Fibroblast of lung (primary cell): ENCODE data around the gene PPIA. TPM values are rescaled to one million over a fixed set of nuclear protein-coding genes. Genes with fewer than 3 reads are reported as not detected.

Source experiments
- DNase-seq, 2 donors: peaks; one replicate each; pipeline versions ENCODE4 v3.0.0 to v3.0.0-alpha.2; 2010; ENCODE audit warnings: low read depth in 2 of 2
- H2AFZ ChIP-seq: 2 replicates; pipeline ENCODE4 v1.5.1; 2012; ENCODE audit warnings: low read length, control low read depth, inconsistent platforms
- H3K27ac ChIP-seq: 2 replicates; pipeline ENCODE4 v1.5.1; 2011; ENCODE audit warnings: low read length, control low read depth; ENCODE audit not compliant: insufficient read depth
- H3K27me3 ChIP-seq: 2 replicates; pipeline ENCODE4 v1.5.1; 2011; ENCODE audit warnings: mild to moderate bottlenecking, low read length; ENCODE audit not compliant: control insufficient read depth, insufficient read depth
- H3K36me3 ChIP-seq: 2 replicates; pipeline ENCODE4 v1.5.1; 2011; ENCODE audit warnings: low read length; ENCODE audit not compliant: control insufficient read depth, insufficient read depth
- H3K4me1 ChIP-seq: 2 replicates; pipeline ENCODE4 v1.5.1; 2011; ENCODE audit warnings: low read length; ENCODE audit not compliant: control insufficient read depth, insufficient read depth; ENCODE audit errors: extremely low read depth
- H3K4me2 ChIP-seq: 2 replicates; pipeline ENCODE4 v1.5.1; 2011; ENCODE audit warnings: low read length, control low read depth; ENCODE audit not compliant: insufficient read depth; ENCODE audit errors: extremely low read depth
- H3K4me3 ChIP-seq, 4 experiments: fragments of 200-600 bp in 1 of 4; sonication (generic) in 1 of 4; replicated peaks in 1 of 4; 2 replicates each; pipeline ENCODE4 v1.5.1; 2011 to 2016; ENCODE audit warnings: low read length in 4 of 4, low read depth in 3 of 4, mild to moderate bottlenecking in 3 of 4, control low read depth in 2 of 4, inconsistent platforms in 1 of 4, mixed read lengths in 1 of 4; ENCODE audit not compliant: insufficient read depth in 1 of 4; ENCODE audit errors: control extremely low read depth in 1 of 4
- H3K79me2 ChIP-seq: 2 replicates; pipeline ENCODE4 v1.5.1; 2012; ENCODE audit warnings: mild to moderate bottlenecking, low read length, inconsistent platforms; ENCODE audit not compliant: control insufficient read depth, insufficient read depth
- H3K9ac ChIP-seq: 2 replicates; pipeline ENCODE4 v1.5.1; 2011; ENCODE audit warnings: mild to moderate bottlenecking, low read length, control low read depth; ENCODE audit not compliant: insufficient read depth
- H3K9me3 ChIP-seq: 2 replicates; pipeline ENCODE4 v1.5.1; 2012; ENCODE audit warnings: low read depth, low read length; ENCODE audit not compliant: control insufficient read depth, insufficient read depth
- H4K20me1 ChIP-seq: 2 replicates; pipeline ENCODE4 v1.5.1; 2011; ENCODE audit warnings: low read length; ENCODE audit not compliant: control insufficient read depth, insufficient read depth; ENCODE audit errors: extremely low read depth
- CTCF ChIP-seq, 2 donors: IDR thresholded peaks in 1 of 2; conservative IDR thresholded peaks in 1 of 2; 1 replicate in 1 of 2; 2 replicates in 1 of 2; pipeline ENCODE4 v1.5.1; 2011 to 2012; ENCODE audit warnings: low read length in 2 of 2, control low read depth in 1 of 2, inconsistent platforms in 1 of 2, low read depth in 1 of 2, mild to moderate bottlenecking in 1 of 2
- EZH2 ChIP-seq: IDR thresholded peaks from 2 replicates; pipeline ENCODE4 v1.5.1; 2012; ENCODE audit warnings: low read length, control low read depth, mild to moderate bottlenecking; ENCODE audit errors: missing control alignments
- polyA plus RNA-seq, 2 donors: library from polyadenylated mRNA; depleted of rRNA in 1 of 2; stranded (reverse) in 1 of 2; unstranded in 1 of 2; fragments of >200 nt; gene quantifications; 2 replicates each; pipeline ENCODE4 v1.2.1, GENCODE V29; 2011 to 2012; ENCODE audit warnings: missing spikeins in 1 of 2
- total RNA-seq: library from RNA; depleted of rRNA; stranded (reverse); fragments of >200 nt; gene quantifications from 2 replicates; pipeline ENCODE4 v1.2.1, GENCODE V29; 2014

Gene PPIA
- total and polyA plus RNA-seq, 2 donors (not counting 1 experiment from before 2014, with no cell fraction given) = 1,161 to 7,057 TPM

- no peaks in the 10 kb centered on the region for H3K36me3 ChIP-seq
These were observed 9.4 kb upstream of the PPIA start for GRCh38 chr7:44787041-44787440.

GRCh38 chr7:44787762-44788161 lies 8.7 kb upstream of the PPIA start:
- Histone ChIP-seq H4K20me1 (no peaks in the 10 kb centered on the region), H3K4me2 (no peak overlapping the region), H3K27me3 (no peaks in the 10 kb centered on the region), H3K4me3 (no peak overlapping the region), H3K4me1 (no peaks in the 10 kb centered on the region), H3K79me2 (no peaks in the 10 kb centered on the region), H3K36me3 (no peaks in the 10 kb centered on the region), H3K9me3 (no peaks in the 10 kb centered on the region), H2AFZ (no peak overlapping the region), H3K27ac (no peak overlapping the region), H3K9ac (no peak overlapping the region)
- no peak for DNase-seq
- TF ChIP-seq CTCF (conservative IDR thresholded peaks at IDR 0.05 in 1 of 2, IDR thresholded peaks at IDR 0.05 in 1 of 2; ENCODE audit: low read depth in 1 of 2, low read length in 2 of 2) (no peak), EZH2 (no peak)

More at GRCh38 chr7:44787041-44787440, 9.4 kb upstream of the PPIA start:
- H3K79me2 ChIP-seq = no peaks in the 10 kb centered on the region
- no peaks in the 10 kb centered on the region for H3K4me1 ChIP-seq
- H4K20me1 ChIP-seq = no peaks in the 10 kb centered on the region
- H3K4me2 ChIP-seq = no peak overlapping the region
- H3K27me3 ChIP-seq = no peaks in the 10 kb centered on the region
- no peak overlapping the region for H3K9ac ChIP-seq
- H2AFZ ChIP-seq = no peak overlapping the region
- no peak overlapping the region for H3K27ac ChIP-seq
- H3K4me3 ChIP-seq = no peak overlapping the region
- H3K9me3 ChIP-seq = no peaks in the 10 kb centered on the region
- TF ChIP-seq EZH2 (no peak), CTCF (conservative IDR thresholded peaks at IDR 0.05 in 1 of 2, IDR thresholded peaks at IDR 0.05 in 1 of 2; ENCODE audit: low read depth in 1 of 2, low read length in 2 of 2) (no peak)
- no peak for DNase-seq

- DNase-seq = no peak
- no peaks in the 10 kb centered on the region for H3K27me3 ChIP-seq
- no peak overlapping the region for H3K27ac ChIP-seq
- no peak overlapping the region for H3K9ac ChIP-seq
- TF ChIP-seq CTCF (conservative IDR thresholded peaks at IDR 0.05 in 1 of 2, IDR thresholded peaks at IDR 0.05 in 1 of 2; ENCODE audit: low read depth in 1 of 2, low read length in 2 of 2) (no peak), EZH2 (no peak)
- H3K9me3 ChIP-seq = no peaks in the 10 kb centered on the region
- H3K36me3 ChIP-seq = no peaks in the 10 kb centered on the region
- peaks cover 3% of the 10 kb centered on the region for H3K4me1 ChIP-seq
- H4K20me1 ChIP-seq = no peaks in the 10 kb centered on the region
- H3K4me2 ChIP-seq = no peak overlapping the region
- H3K4me3 ChIP-seq = no peak overlapping the region
- no peaks in the 10 kb centered on the region for H3K79me2 ChIP-seq
- H2AFZ ChIP-seq = no peak overlapping the region
These were observed 6.5 kb upstream of the PPIA start for GRCh38 chr7:44789990-44790389.
